GM21576 (cell line): Measurements from ENCODE around the gene CRHR2.

Experiments
- ATAC-seq: cut with Tn5 transposase; IDR thresholded peaks from one replicate; pipeline ENCODE4 v1.9.1; 2021; ENCODE audit warnings: mild to moderate bottlenecking, moderate library complexity; ENCODE audit not compliant: unreplicated experiment

The CRHR2 gene

GRCh38 chr7:30633223-30633622, 49.0 kb downstream of the CRHR2 start:
- no peak for ATAC-seq

- peak; percentile 42 for ATAC-seq
Observed at GRCh38 chr7:30630986-30631385, 51.3 kb downstream of the CRHR2 start.

- no peak for ATAC-seq
Observed at GRCh38 chr7:30627026-30627425, 55.2 kb downstream of the CRHR2 start.

- no peak for ATAC-seq
Observed at GRCh38 chr7:30625283-30625682, 57.0 kb downstream of the CRHR2 start.

GRCh38 chr7:30618961-30619360, 63.3 kb downstream of the CRHR2 start:
- ATAC-seq: no peak

GRCh38 chr7:30618080-30618676, 64.1 kb downstream of the CRHR2 start:
- ATAC-seq: no peak

- no peak for ATAC-seq
Observed at GRCh38 chr7:30617359-30617758, 64.9 kb downstream of the CRHR2 start.

GRCh38 chr7:30616318-30616717, 65.9 kb downstream of the CRHR2 start:
- no peak for ATAC-seq

GRCh38 chr7:30613366-30614325, 68.6 kb downstream of the CRHR2 start:
- ATAC-seq: no peak

- no peak for ATAC-seq
Observed at GRCh38 chr7:30612658-30613265, 69.5 kb downstream of the CRHR2 start.

- ATAC-seq: no peak
Observed at GRCh38 chr7:30605832-30606231, 76.4 kb downstream of the CRHR2 start.

GRCh38 chr7:30604901-30605300, 77.4 kb downstream of the CRHR2 start:
- ATAC-seq: no peak
